GM21529 (cell line): Measurements from ENCODE around the gene CNTNAP2.

ENCODE experiments used
- ATAC-seq: cut with Tn5 transposase; IDR thresholded peaks from one replicate; pipeline ENCODE4 v1.9.1; 2021; ENCODE audit not compliant: unreplicated experiment

Gene CNTNAP2

GRCh38 chr7:147803606-147804005 is 1687.0 kb downstream of the CNTNAP2 start:
- ATAC-seq = no peak

- no peak for ATAC-seq
These were observed 1687.4 kb downstream of the CNTNAP2 start for GRCh38 chr7:147804032-147804431.

GRCh38 chr7:147805996-147806576 is 1689.5 kb downstream of the CNTNAP2 start:
- no peak for ATAC-seq

GRCh38 chr7:147809786-147810185 is 1693.2 kb downstream of the CNTNAP2 start:
- ATAC-seq = no peak

GRCh38 chr7:147810269-147810668 is 1693.7 kb downstream of the CNTNAP2 start:
- no peak for ATAC-seq

GRCh38 chr7:147811923-147812322 is 1695.3 kb downstream of the CNTNAP2 start:
- no peak for ATAC-seq

GRCh38 chr7:147813316-147813715 is 1696.7 kb downstream of the CNTNAP2 start:
- ATAC-seq = no peak

- ATAC-seq = no peak
These were observed 1701.7 kb downstream of the CNTNAP2 start for GRCh38 chr7:147818317-147818716.

- ATAC-seq = no peak
These were observed 1708.1 kb downstream of the CNTNAP2 start for GRCh38 chr7:147824671-147825070.

- no peak for ATAC-seq
These were observed 1712.4 kb downstream of the CNTNAP2 start for GRCh38 chr7:147829016-147829415.

GRCh38 chr7:147833557-147833956 is 1717.0 kb downstream of the CNTNAP2 start:
- no peak for ATAC-seq

- no peak for ATAC-seq
These were observed 1717.4 kb downstream of the CNTNAP2 start for GRCh38 chr7:147833970-147834369.

- no peak for ATAC-seq
These were observed 1736.2 kb downstream of the CNTNAP2 start for GRCh38 chr7:147852833-147853232.

- ATAC-seq = no peak
These were observed 1740.8 kb downstream of the CNTNAP2 start for GRCh38 chr7:147857152-147858140.

- no peak for ATAC-seq
These were observed 1741.8 kb downstream of the CNTNAP2 start for GRCh38 chr7:147858421-147858820.

GRCh38 chr7:147859033-147859432 is 1742.4 kb downstream of the CNTNAP2 start:
- ATAC-seq = no peak

GRCh38 chr7:147859486-147859885 is 1742.9 kb downstream of the CNTNAP2 start:
- no peak for ATAC-seq

- no peak for ATAC-seq
These were observed 1744.6 kb downstream of the CNTNAP2 start for GRCh38 chr7:147861058-147861716.

GRCh38 chr7:147861945-147862344 is 1745.3 kb downstream of the CNTNAP2 start:
- ATAC-seq = no peak

- no peak for ATAC-seq
These were observed 1752.9 kb downstream of the CNTNAP2 start for GRCh38 chr7:147869456-147869855.

- no peak for ATAC-seq
These were observed 1762.5 kb downstream of the CNTNAP2 start for GRCh38 chr7:147878912-147879661.
